Dendritic cell treated with granulocyte-macrophage colony-stimulating factor and Interleukin-4, amounts not matched to agents 40 ng/mL and 50 ng/mL, for 4 days (primary cell): ENCODE results near the gene RAET1E.
"Not testable (repeated sequence)": the region's sequence is repeated elsewhere in the genome, so short reads cannot be mapped to it uniquely, and the experiment has no call there.

ENCODE experiments used
- H3K27ac Mint-ChIP-seq: one replicate; pipeline ENCODE4 v1.8.0; 2022; ENCODE audit warnings: mild to moderate bottlenecking, mixed read lengths
- H3K27me3 Mint-ChIP-seq: one replicate; pipeline ENCODE4 v1.8.0; 2022; ENCODE audit warnings: mild to moderate bottlenecking, mixed read lengths
- H3K36me3 Mint-ChIP-seq: one replicate; pipeline ENCODE4 v1.8.0; 2022; ENCODE audit warnings: low read depth, mixed read lengths
- H3K4me1 Mint-ChIP-seq: one replicate; pipeline ENCODE4 v1.8.0; 2022; ENCODE audit warnings: low read depth, mixed read lengths
- H3K4me3 Mint-ChIP-seq: one replicate; pipeline ENCODE4 v1.8.0; 2022; ENCODE audit warnings: mild to moderate bottlenecking, moderate library complexity, mixed read lengths
- H3K9me3 Mint-ChIP-seq: one replicate; pipeline ENCODE4 v1.8.0; 2022; ENCODE audit warnings: mixed read lengths
- intact Hi-C: fragments of 100-400 bp; cut with micrococcal nuclease; formaldehyde crosslinking; loops from one replicate; pipeline ENCODE4 v1.15.0; 2022

The RAET1E gene

GRCh38 chr6:149910721-149911151, 12.8 kb upstream of the RAET1E start:
- H3K9me3 Mint-ChIP-seq: peaks cover 19% of the 10 kb centered on the region
- no peaks in the 10 kb centered on the region for H3K36me3 Mint-ChIP-seq
- H3K27me3 Mint-ChIP-seq: peaks cover 5% of the 10 kb centered on the region
- H3K4me1 Mint-ChIP-seq: no peaks in the 10 kb centered on the region
- no peak overlapping the region for H3K27ac Mint-ChIP-seq
- H3K4me3 Mint-ChIP-seq: no peak overlapping the region
- intact Hi-C loops: no loop called here

- peaks cover 19% of the 10 kb centered on the region for H3K9me3 Mint-ChIP-seq
- no peak overlapping the region for H3K27ac Mint-ChIP-seq
- H3K4me3 Mint-ChIP-seq: no peak overlapping the region
- no peaks in the 10 kb centered on the region for H3K4me1 Mint-ChIP-seq
- peaks cover 5% of the 10 kb centered on the region for H3K27me3 Mint-ChIP-seq
- no peaks in the 10 kb centered on the region for H3K36me3 Mint-ChIP-seq
- intact Hi-C loops: no loop called here
Observed at GRCh38 chr6:149909701-149910470, 12.0 kb upstream of the RAET1E start.

- H3K4me3 Mint-ChIP-seq, H3K27me3 Mint-ChIP-seq, H3K4me1 Mint-ChIP-seq, H3K36me3 Mint-ChIP-seq, intact Hi-C loops, H3K27ac Mint-ChIP-seq: not testable (repeated sequence)
- H3K9me3 Mint-ChIP-seq: peaks cover 19% of the 10 kb centered on the region
Observed at GRCh38 chr6:149908480-149908879, 10.6 kb upstream of the RAET1E start.

GRCh38 chr6:149907317-149907716, 9.4 kb upstream of the RAET1E start:
- no peak overlapping the region for H3K27ac Mint-ChIP-seq
- intact Hi-C loops: no loop called here
- H3K4me3 Mint-ChIP-seq: no peak overlapping the region

GRCh38 chr6:149906405-149906804, 8.5 kb upstream of the RAET1E start:
- Mint-ChIP-seq H3K4me1 (no peaks in the 10 kb centered on the region), H3K9me3 (peaks cover 19% of the 10 kb centered on the region), H3K27me3 (peaks cover 2% of the 10 kb centered on the region), H3K27ac (no peak overlapping the region), H3K36me3 (no peaks in the 10 kb centered on the region), H3K4me3 (no peak overlapping the region)
- intact Hi-C loops: no loop called here

More at GRCh38 chr6:149907317-149907716, 9.4 kb upstream of the RAET1E start:
- no peaks in the 10 kb centered on the region for H3K4me1 Mint-ChIP-seq
- H3K9me3 Mint-ChIP-seq: peaks cover 19% of the 10 kb centered on the region
- H3K36me3 Mint-ChIP-seq: no peaks in the 10 kb centered on the region
- H3K27me3 Mint-ChIP-seq: peaks cover 2% of the 10 kb centered on the region

GRCh38 chr6:149905911-149906371, 8.0 kb upstream of the RAET1E start:
- Mint-ChIP-seq H3K9me3 (peaks cover 19% of the 10 kb centered on the region), H3K36me3 (no peaks in the 10 kb centered on the region), H3K27ac (no peak overlapping the region), H3K27me3 (peaks cover 2% of the 10 kb centered on the region), H3K4me3 (no peak overlapping the region), H3K4me1 (no peaks in the 10 kb centered on the region)
- intact Hi-C loops: no loop called here

GRCh38 chr6:149905371-149905910, 7.5 kb upstream of the RAET1E start:
- Mint-ChIP-seq H3K36me3 (no peaks in the 10 kb centered on the region), H3K4me3 (no peak overlapping the region), H3K9me3 (peaks cover 19% of the 10 kb centered on the region), H3K27ac (no peak overlapping the region), H3K4me1 (no peaks in the 10 kb centered on the region), H3K27me3 (peaks cover 2% of the 10 kb centered on the region)
- intact Hi-C loops: no loop called here

GRCh38 chr6:149904661-149905370, 6.9 kb upstream of the RAET1E start:
- Mint-ChIP-seq H3K27ac (no peak overlapping the region), H3K4me1 (no peaks in the 10 kb centered on the region), H3K9me3 (peaks cover 19% of the 10 kb centered on the region), H3K27me3 (no peaks in the 10 kb centered on the region), H3K4me3 (no peak overlapping the region), H3K36me3 (no peaks in the 10 kb centered on the region)
- intact Hi-C loops: no loop called here

GRCh38 chr6:149903938-149904611, 6.2 kb upstream of the RAET1E start:
- no peak overlapping the region for H3K27ac Mint-ChIP-seq
- H3K9me3 Mint-ChIP-seq: peaks cover 19% of the 10 kb centered on the region
- no peaks in the 10 kb centered on the region for H3K36me3 Mint-ChIP-seq
- no peaks in the 10 kb centered on the region for H3K27me3 Mint-ChIP-seq
- H3K4me1 Mint-ChIP-seq: no peaks in the 10 kb centered on the region
- intact Hi-C loops: no loop called here
- H3K4me3 Mint-ChIP-seq: no peak overlapping the region

- intact Hi-C loops: no loop called here
- no peaks in the 10 kb centered on the region for H3K9me3 Mint-ChIP-seq
- no peak overlapping the region for H3K4me3 Mint-ChIP-seq
- no peaks in the 10 kb centered on the region for H3K36me3 Mint-ChIP-seq
- H3K4me1 Mint-ChIP-seq: no peaks in the 10 kb centered on the region
- H3K27me3 Mint-ChIP-seq: no peaks in the 10 kb centered on the region
- no peak overlapping the region for H3K27ac Mint-ChIP-seq
Observed at GRCh38 chr6:149901444-149902140, 3.7 kb upstream of the RAET1E start.

- H3K36me3 Mint-ChIP-seq: no peaks in the 10 kb centered on the region
- no peak overlapping the region for H3K27ac Mint-ChIP-seq
- intact Hi-C loops: no loop called here
- H3K4me3 Mint-ChIP-seq: no peak overlapping the region
- H3K27me3 Mint-ChIP-seq: no peaks in the 10 kb centered on the region
- peaks cover 4% of the 10 kb centered on the region for H3K4me1 Mint-ChIP-seq
- no peaks in the 10 kb centered on the region for H3K9me3 Mint-ChIP-seq
Observed at GRCh38 chr6:149900620-149901443, 2.9 kb upstream of the RAET1E start.

GRCh38 chr6:149899926-149900619, 2.2 kb upstream of the RAET1E start:
- Mint-ChIP-seq H3K4me3 (no peak overlapping the region), H3K27ac (no peak overlapping the region), H3K4me1 (peaks cover 8% of the 10 kb centered on the region), H3K27me3 (no peaks in the 10 kb centered on the region), H3K9me3 (no peaks in the 10 kb centered on the region), H3K36me3 (no peaks in the 10 kb centered on the region)
- intact Hi-C loops: no loop called here
